Measurements from ENCODE around the gene ARTN.
A peak's percentile ranks its signal among the peaks of the same experiment; 100 is the strongest.

The ARTN gene

GRCh38 chr1:43946236-43947060 is 12.8 kb downstream of the ARTN start, which contains the start of gene IPO13:
IPO13 (plus strand) TSS chr1:43946950; CDS start chr1:43947601, 651 bp downstream.
- H3K4me3 ChIP-seq (ENCODE audit: low read depth, low read length): peak within 1 kb of the TSS; percentile 87
- peak; percentile 84 for DNase-seq (ENCODE audit: low read depth)

- DNase-seq (ENCODE audit: low read depth): no peak
- H3K4me3 ChIP-seq (ENCODE audit: low read depth, low read length): peak overlapping the region; percentile 87
Observed at GRCh38 chr1:43947061-43947873, 13.7 kb downstream of the ARTN start.

GRCh38 chr1:43947874-43948437 is 14.4 kb downstream of the ARTN start:
- peak overlapping the region; percentile 87 for H3K4me3 ChIP-seq (ENCODE audit: low read depth, low read length)
- DNase-seq (ENCODE audit: low read depth): no peak

- no peak overlapping the region for H3K4me3 ChIP-seq (ENCODE audit: low read depth, low read length)
- no peak for DNase-seq (ENCODE audit: low read depth)
Observed at GRCh38 chr1:43949678-43950077, 16.1 kb downstream of the ARTN start.

GRCh38 chr1:43951021-43951985 is 17.7 kb downstream of the ARTN start:
- no peak overlapping the region for H3K4me3 ChIP-seq (ENCODE audit: low read depth, low read length)
- no peak for DNase-seq (ENCODE audit: low read depth)

GRCh38 chr1:43952731-43953346 is 19.2 kb downstream of the ARTN start:
- no peak for DNase-seq (ENCODE audit: low read depth)
- H3K4me3 ChIP-seq (ENCODE audit: low read depth, low read length): no peak overlapping the region

- DNase-seq (ENCODE audit: low read depth): no peak
- no peak overlapping the region for H3K4me3 ChIP-seq (ENCODE audit: low read depth, low read length)
Observed at GRCh38 chr1:43953361-43953760, 19.8 kb downstream of the ARTN start.

- no peak overlapping the region for H3K4me3 ChIP-seq (ENCODE audit: low read depth, low read length)
- no peak for DNase-seq (ENCODE audit: low read depth)
Observed at GRCh38 chr1:43954036-43954435, 20.4 kb downstream of the ARTN start.

GRCh38 chr1:43956234-43956633 is 22.6 kb downstream of the ARTN start:
- H3K4me3 ChIP-seq (ENCODE audit: low read depth, low read length): no peak overlapping the region

GRCh38 chr1:43957407-43958040 is 23.9 kb downstream of the ARTN start:
- no peak overlapping the region for H3K4me3 ChIP-seq (ENCODE audit: low read depth, low read length)
- DNase-seq (ENCODE audit: low read depth): no peak

More at GRCh38 chr1:43956234-43956633, 22.6 kb downstream of the ARTN start:
- DNase-seq (ENCODE audit: low read depth): no peak

GRCh38 chr1:43958351-43959255 is 25.0 kb downstream of the ARTN start:
- no peak for DNase-seq (ENCODE audit: low read depth)

GRCh38 chr1:43960798-43961197 is 27.2 kb downstream of the ARTN start:
- H3K4me3 ChIP-seq (ENCODE audit: low read depth, low read length): no peak overlapping the region
- no peak for DNase-seq (ENCODE audit: low read depth)

More at GRCh38 chr1:43958351-43959255, 25.0 kb downstream of the ARTN start:
- H3K4me3 ChIP-seq (ENCODE audit: low read depth, low read length): no peak overlapping the region

GRCh38 chr1:43961692-43962091 is 28.1 kb downstream of the ARTN start:
- DNase-seq (ENCODE audit: low read depth): no peak
- no peak overlapping the region for H3K4me3 ChIP-seq (ENCODE audit: low read depth, low read length)

- DNase-seq (ENCODE audit: low read depth): no peak
- no peak overlapping the region for H3K4me3 ChIP-seq (ENCODE audit: low read depth, low read length)
Observed at GRCh38 chr1:43962324-43962723, 28.7 kb downstream of the ARTN start.

GRCh38 chr1:43963006-43963405 is 29.4 kb downstream of the ARTN start:
- no peak overlapping the region for H3K4me3 ChIP-seq (ENCODE audit: low read depth, low read length)
- DNase-seq (ENCODE audit: low read depth): no peak

- no peak for DNase-seq (ENCODE audit: low read depth)
- no peak overlapping the region for H3K4me3 ChIP-seq (ENCODE audit: low read depth, low read length)
Observed at GRCh38 chr1:43963890-43964289, 30.3 kb downstream of the ARTN start.

- no peak for DNase-seq (ENCODE audit: low read depth)
- H3K4me3 ChIP-seq (ENCODE audit: low read depth, low read length): no peak overlapping the region
Observed at GRCh38 chr1:43965316-43965715, 31.7 kb downstream of the ARTN start.
